Neuron (in vitro differentiated cells): Measurements from ENCODE around the gene CDC5L.

Experiments
- H2AFZ ChIP-seq: one replicate; pipeline ENCODE4 v1.6.1; 2013; ENCODE audit warnings: low read depth, mild to moderate bottlenecking, inconsistent platforms, low read length, moderate library complexity
- H3K27me3 ChIP-seq: one replicate; pipeline ENCODE4 v1.6.1; 2013; ENCODE audit warnings: low read length; ENCODE audit not compliant: insufficient read depth
- H3K36me3 ChIP-seq: one replicate; pipeline ENCODE4 v1.6.1; 2013; ENCODE audit warnings: low read length; ENCODE audit not compliant: insufficient read depth
- H3K4me1 ChIP-seq: one replicate; pipeline ENCODE4 v1.6.1; 2013; ENCODE audit warnings: low read length; ENCODE audit not compliant: insufficient read depth
- H3K4me3 ChIP-seq: 2 replicates; pipeline ENCODE4 v1.5.1; 2013; ENCODE audit warnings: mild to moderate bottlenecking, low read length, moderate library complexity
- H3K9me3 ChIP-seq: one replicate; pipeline ENCODE4 v1.6.1; 2013; ENCODE audit warnings: low read length

The CDC5L gene

DNA sequence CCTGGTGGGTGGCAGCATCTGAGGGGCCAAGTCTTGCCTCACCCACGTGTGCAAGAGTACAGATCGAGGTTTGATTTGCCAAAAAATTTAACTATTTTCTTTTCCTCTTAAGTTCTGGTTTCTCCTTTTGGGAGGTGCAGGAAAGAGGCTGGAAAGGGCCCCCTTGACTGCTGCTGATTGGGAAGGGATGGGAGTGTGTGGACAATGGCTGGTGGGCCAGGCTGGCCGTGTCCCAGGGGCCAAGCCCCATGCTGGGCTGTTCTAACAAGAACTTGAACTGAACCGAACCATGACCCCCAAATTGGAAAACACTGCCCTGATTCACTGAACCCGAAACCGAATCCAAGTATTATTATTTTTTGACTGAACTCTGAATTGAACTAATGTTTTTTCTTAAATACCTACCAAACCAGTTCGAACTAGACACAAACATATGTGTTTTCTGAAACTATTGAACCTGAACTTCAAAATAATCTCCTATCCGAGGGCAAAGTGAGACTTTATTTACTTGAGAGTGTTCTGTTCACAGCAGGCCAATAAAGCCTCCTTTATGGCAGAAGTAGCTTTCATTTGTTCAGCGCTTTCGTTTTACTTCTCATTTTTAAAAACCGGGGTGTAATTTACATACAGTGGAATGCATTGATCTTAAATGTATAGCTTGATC, 91.2 kb downstream of the CDC5L start:
- no peak overlapping the region for H2AFZ ChIP-seq
- peaks cover 7% of the 10 kb centered on the region for H3K4me1 ChIP-seq
- H3K4me3 ChIP-seq, result no peak overlapping the region
- H3K27me3 ChIP-seq, result no peaks in the 10 kb centered on the region
- no peaks in the 10 kb centered on the region for H3K36me3 ChIP-seq
- no peaks in the 10 kb centered on the region for H3K9me3 ChIP-seq

- H2AFZ ChIP-seq, result no peak overlapping the region
- peaks cover 7% of the 10 kb centered on the region for H3K4me1 ChIP-seq
These were observed 92.6 kb downstream of the CDC5L start for GRCh38 chr6:44480097-44480541.

GRCh38 chr6:44481056-44481455, 93.5 kb downstream of the CDC5L start:
- Histone ChIP-seq H3K9me3 (no peaks in the 10 kb centered on the region), H2AFZ (no peak overlapping the region), H3K36me3 (no peaks in the 10 kb centered on the region), H3K27me3 (no peaks in the 10 kb centered on the region), H3K4me1 (peaks cover 1% of the 10 kb centered on the region), H3K4me3 (no peak overlapping the region)

More at GRCh38 chr6:44480097-44480541, 92.6 kb downstream of the CDC5L start:
- Histone ChIP-seq H3K36me3 (no peaks in the 10 kb centered on the region), H3K27me3 (no peaks in the 10 kb centered on the region), H3K9me3 (no peaks in the 10 kb centered on the region), H3K4me3 (no peak overlapping the region)

GRCh38 chr6:44481760-44482159, 94.3 kb downstream of the CDC5L start:
- H3K4me1 ChIP-seq, result no peaks in the 10 kb centered on the region
- H3K4me3 ChIP-seq, result no peak overlapping the region
- no peaks in the 10 kb centered on the region for H3K27me3 ChIP-seq
- H3K9me3 ChIP-seq, result no peaks in the 10 kb centered on the region
- no peaks in the 10 kb centered on the region for H3K36me3 ChIP-seq
- H2AFZ ChIP-seq, result no peak overlapping the region

GRCh38 chr6:44485601-44486401, 98.3 kb downstream of the CDC5L start:
- Histone ChIP-seq H3K36me3 (no peaks in the 10 kb centered on the region), H3K27me3 (no peaks in the 10 kb centered on the region), H3K4me1 (no peaks in the 10 kb centered on the region), H3K4me3 (no peak overlapping the region), H2AFZ (no peak overlapping the region), H3K9me3 (no peaks in the 10 kb centered on the region)

DNA sequence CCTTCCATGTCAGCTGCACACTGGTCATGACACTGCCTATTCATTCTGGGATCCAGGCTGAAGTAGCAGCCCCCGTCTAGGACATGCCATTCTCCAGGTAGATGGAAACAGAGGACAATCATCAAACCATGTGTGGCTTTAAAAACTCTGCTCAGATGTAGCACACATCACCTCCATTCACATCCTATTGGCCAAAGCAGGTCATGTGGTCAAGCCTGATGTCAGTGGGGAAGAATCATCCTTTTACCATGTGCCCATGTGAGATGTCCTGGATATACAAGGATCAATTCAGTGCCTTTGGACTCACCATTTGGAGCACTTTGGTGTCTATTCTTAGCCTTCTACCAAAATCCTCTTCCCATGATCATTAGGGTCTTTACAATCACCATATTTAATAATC, 99.5 kb downstream of the CDC5L start:
- H2AFZ ChIP-seq, result no peak overlapping the region
- no peaks in the 10 kb centered on the region for H3K9me3 ChIP-seq
- H3K36me3 ChIP-seq, result no peaks in the 10 kb centered on the region
- H3K4me1 ChIP-seq, result no peaks in the 10 kb centered on the region
- no peak overlapping the region for H3K4me3 ChIP-seq
- no peaks in the 10 kb centered on the region for H3K27me3 ChIP-seq

DNA sequence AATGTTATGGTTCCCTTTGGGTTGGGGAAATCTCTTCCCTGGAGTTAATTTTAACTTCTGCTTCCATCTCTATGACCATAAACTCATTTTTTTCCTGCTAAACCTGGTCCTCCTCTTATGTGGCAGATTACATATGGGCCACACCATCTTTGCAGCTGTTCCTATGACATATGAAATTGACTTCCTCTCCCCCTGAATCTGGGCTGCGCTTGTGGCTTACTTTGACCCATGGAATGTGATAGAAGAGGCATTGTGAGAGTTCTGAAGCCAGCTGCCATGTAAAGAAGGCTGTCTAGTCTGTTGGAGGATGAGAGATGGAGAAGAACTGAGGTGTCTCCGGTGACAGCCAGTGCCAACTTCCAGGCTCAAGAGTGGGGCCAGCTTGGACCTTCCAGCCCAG, 100.1 kb downstream of the CDC5L start:
- H3K36me3 ChIP-seq, result no peaks in the 10 kb centered on the region
- no peaks in the 10 kb centered on the region for H3K4me1 ChIP-seq
- no peak overlapping the region for H2AFZ ChIP-seq
- no peak overlapping the region for H3K4me3 ChIP-seq
- no peaks in the 10 kb centered on the region for H3K27me3 ChIP-seq
- no peaks in the 10 kb centered on the region for H3K9me3 ChIP-seq

- Histone ChIP-seq H3K4me1 (peaks cover under 1% of the 10 kb centered on the region), H3K9me3 (no peaks in the 10 kb centered on the region), H2AFZ (no peak overlapping the region), H3K4me3 (no peak overlapping the region), H3K36me3 (no peaks in the 10 kb centered on the region), H3K27me3 (no peaks in the 10 kb centered on the region)
These were observed 102.6 kb downstream of the CDC5L start for GRCh38 chr6:44489910-44490604.

DNA sequence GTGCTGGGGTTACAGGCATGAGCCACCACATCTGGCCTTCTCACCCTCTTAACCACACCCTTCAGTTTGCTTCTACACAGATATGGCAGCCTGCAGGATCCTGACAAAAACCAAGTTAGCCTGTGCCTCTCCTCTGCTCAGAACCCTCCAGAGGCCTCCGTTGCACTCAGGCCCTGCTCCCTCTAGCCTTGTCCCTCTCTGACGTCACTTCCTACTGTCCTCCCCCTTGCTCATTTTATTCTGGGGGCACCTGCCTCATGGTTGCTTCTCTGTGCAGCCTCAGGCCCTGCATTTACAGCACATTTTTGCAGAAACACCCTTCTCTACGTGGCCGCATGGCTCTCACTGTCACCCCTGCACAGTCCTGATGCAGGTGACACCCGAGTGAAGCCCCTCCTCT, 105.6 kb downstream of the CDC5L start:
- no peaks in the 10 kb centered on the region for H3K36me3 ChIP-seq
- peaks cover 4% of the 10 kb centered on the region for H3K4me1 ChIP-seq
- H3K27me3 ChIP-seq, result no peaks in the 10 kb centered on the region
- H2AFZ ChIP-seq, result no peak overlapping the region
- no peaks in the 10 kb centered on the region for H3K9me3 ChIP-seq
- no peak overlapping the region for H3K4me3 ChIP-seq

DNA sequence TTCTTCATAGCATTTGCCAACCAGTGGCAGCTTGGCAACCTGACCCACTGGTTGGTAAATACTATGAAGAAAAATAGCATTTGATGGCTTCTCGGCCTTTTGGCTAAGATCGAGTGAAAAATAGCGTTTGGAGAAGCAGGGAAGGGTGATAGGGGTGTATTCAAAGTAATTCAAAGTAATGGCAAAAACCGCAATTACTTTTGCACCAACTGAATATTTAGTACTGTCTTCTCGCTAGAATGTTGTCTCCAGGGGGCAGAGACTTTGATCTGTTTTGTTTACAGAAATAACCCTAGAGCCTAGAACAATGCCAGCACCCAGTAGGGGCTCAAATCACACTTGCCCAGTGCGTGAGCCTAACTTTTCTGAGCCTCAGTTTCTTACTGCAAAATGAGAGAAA, 106.1 kb downstream of the CDC5L start:
- Histone ChIP-seq H3K4me1 (peaks cover 4% of the 10 kb centered on the region), H3K4me3 (no peak overlapping the region)

GRCh38 chr6:44494011-44494501, 106.5 kb downstream of the CDC5L start:
- Histone ChIP-seq H2AFZ (no peak overlapping the region), H3K9me3 (no peaks in the 10 kb centered on the region), H3K36me3 (no peaks in the 10 kb centered on the region), H3K4me3 (no peak overlapping the region), H3K4me1 (peaks cover 4% of the 10 kb centered on the region), H3K27me3 (no peaks in the 10 kb centered on the region)

More for the DNA sequence above, 106.1 kb downstream of the CDC5L start:
- H3K9me3 ChIP-seq, result no peaks in the 10 kb centered on the region
- no peak overlapping the region for H2AFZ ChIP-seq
- no peaks in the 10 kb centered on the region for H3K36me3 ChIP-seq
- no peaks in the 10 kb centered on the region for H3K27me3 ChIP-seq

DNA sequence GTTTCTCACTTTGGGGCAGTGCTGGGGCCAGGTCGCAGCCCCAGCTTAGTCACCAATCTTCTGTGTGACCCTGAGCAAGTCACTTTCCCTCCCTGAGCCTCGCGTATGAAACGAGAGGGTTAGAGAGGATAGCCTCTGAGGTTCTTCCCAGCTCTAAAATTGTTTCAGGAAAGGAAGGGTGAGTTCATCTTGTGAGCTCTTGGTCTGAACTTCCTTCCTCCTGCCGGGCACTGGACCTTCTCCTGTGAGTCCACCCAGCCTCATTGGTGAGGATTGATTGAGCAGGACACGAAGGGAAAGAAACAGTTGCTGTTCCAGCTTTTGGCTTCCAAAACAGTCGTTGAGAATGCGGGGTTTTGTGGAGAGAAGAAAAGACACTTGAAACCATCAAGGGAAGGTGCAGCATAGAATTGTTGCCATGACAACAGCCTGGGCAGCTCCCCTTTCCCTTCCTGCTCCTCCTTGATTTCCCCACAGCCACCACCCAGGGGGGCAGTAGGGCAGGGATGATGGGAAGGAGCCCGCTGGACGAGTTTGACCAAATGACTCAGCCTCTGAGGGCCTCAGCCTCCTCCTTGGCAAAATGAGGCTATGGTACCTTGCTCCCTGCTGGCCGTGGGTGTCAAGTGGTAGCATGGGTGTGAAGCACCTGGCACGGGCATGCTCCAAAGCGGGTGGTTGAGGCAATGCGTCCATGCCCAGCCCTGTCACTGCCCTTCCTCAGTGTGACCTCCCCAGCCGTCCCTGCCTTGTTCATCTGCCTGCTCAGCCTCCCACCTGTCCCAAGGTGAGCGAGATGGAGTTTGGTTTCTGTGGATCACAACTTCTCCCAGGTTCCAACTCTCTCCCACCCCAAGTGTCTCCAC, 107.8 kb downstream of the CDC5L start:
- no peak overlapping the region for H2AFZ ChIP-seq

More for the DNA sequence above, 107.8 kb downstream of the CDC5L start:
- Histone ChIP-seq H3K9me3 (no peaks in the 10 kb centered on the region), H3K27me3 (no peaks in the 10 kb centered on the region), H3K4me1 (peaks cover 4% of the 10 kb centered on the region), H3K36me3 (no peaks in the 10 kb centered on the region), H3K4me3 (no peak overlapping the region)
